Measurements from ENCODE around the gene PRDX6. TPM values are rescaled to one million over a fixed set of nuclear protein-coding genes. Genes with fewer than 3 reads are reported as not detected.
"Not testable (repeated sequence)": the region's sequence is repeated elsewhere in the genome, so short reads cannot be mapped to it uniquely, and the experiment has no call there.

Gene PRDX6
- polyA plus RNA-seq, 1 donor: 561 TPM

DNA sequence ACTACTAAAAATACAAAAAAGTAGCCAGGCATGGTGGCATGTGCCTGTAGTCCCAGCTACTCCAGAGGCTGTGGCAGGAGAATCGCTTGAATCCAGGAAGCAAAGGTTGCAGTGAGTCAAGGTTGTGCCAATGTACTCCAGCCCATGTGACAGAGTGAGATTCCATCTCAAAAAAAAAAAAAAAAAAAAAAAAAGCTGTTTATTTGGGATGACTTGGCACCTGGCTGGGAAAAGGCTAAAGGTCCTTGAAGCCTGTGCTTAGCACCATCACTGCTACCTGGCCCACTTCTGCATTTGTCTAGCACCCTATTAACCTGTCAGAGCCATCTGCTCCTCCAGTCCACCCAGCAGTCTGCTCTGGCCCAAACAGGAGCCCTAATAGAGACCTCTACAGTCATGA, 25.0 kb downstream of the PRDX6 start:
- DNase-seq: no peak

DNA sequence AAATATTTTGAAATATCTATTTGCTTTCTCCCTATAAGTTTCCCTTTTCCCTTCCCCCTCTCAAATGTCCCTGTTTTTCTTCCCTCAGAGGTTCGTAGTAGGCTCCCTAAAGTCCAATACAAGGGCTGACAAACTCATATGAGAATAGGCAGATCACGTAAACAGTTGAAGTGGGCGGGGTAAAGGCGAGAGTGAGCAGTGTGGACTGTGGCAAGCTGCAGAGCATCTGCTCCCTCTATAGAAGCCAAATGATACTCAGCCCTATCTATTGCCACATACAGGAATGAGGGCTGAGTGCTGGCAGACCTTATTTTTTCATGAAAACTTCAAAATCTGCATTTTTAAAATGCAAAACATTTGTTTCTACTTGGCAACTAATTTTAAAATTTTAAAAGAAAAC, 26.3 kb downstream of the PRDX6 start:
- no peak for DNase-seq

DNA sequence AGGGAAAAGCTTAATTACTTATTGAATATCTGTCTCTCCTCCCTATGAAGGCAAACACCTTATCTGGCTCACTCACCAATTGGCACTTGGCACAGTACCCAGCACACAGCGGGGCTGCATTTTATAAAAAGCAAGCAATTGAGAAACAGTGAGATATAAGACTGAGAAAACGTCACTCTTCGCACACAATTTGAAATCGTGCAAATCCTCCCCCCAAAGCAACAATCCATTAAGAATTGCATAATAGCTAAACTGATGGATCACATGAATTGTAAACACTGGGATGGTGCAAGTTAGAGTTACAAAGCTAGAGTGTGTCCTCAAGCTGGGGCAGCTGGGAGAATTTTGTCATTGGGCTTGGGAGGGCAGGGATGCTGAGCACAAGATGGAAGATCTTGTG, 27.1 kb downstream of the PRDX6 start:
- no peak for DNase-seq

DNA sequence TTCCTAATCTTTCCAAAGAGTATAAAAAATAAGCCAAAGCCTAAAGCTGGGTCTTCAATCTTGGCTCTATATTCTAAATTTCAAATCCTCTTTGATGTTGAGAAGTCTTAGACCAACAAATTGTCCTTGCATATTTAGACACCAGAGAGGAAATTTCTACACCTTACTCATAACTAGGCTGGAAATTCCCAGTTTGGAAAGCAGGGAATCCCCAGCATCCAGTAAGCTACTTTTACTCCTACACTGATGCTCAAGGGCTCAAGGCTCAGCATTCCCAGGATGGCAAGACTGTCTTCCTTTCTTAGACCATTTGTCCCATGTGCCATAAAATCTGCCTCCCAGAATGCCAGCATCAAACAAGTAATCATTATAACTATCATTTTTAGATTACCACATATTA, 28.3 kb downstream of the PRDX6 start:
- no peak for DNase-seq

DNA sequence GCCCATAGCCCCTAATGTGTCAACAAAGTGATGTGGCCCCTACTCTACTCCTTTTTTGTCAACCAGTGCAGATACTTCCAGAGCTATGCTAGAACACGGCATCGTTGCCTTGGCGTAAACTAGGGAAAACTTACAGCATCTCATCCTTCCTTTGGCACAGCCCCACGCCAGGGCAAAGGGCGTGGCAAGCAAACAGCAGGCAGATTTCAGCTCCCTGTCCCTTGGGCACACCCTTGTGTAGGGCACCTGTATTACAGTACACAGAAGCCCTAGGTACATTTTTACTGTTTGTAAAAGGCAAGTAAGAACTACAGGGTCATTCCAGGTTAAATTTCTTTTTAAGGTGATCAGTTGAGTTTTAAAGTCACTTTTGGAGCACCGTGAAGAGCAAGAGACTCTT, 29.3 kb downstream of the PRDX6 start:
- DNase-seq: no peak

DNA sequence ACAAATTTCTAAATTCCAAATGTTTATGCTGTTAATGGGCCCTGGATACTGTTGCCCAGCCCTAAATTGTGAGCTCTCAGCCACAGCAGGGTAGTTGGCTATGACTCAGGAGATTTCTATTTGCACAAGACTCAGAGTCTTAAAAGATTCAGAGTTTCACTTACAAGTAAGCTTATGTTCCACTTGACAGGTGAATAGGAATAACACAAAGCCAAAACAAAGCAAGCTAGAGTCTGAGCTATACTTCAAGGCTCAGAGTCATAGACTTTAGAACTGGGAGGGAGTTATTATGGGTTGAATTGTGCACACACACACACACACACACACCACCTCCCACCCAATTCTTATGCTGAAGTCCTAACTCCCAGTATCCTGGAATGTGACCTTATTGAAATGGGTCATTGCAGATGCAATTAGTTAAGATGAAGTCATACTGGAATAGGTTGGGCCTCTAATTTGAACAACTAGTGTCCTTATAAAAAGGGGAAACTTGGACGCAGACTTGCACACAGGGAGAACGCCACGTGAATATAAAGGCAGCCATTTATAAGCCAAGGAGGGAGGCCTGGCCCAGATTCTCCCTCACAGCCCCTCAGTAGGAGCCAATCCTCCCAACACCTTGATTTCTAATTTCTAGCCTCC, 30.2 kb downstream of the PRDX6 start:
- no peak for DNase-seq

DNA sequence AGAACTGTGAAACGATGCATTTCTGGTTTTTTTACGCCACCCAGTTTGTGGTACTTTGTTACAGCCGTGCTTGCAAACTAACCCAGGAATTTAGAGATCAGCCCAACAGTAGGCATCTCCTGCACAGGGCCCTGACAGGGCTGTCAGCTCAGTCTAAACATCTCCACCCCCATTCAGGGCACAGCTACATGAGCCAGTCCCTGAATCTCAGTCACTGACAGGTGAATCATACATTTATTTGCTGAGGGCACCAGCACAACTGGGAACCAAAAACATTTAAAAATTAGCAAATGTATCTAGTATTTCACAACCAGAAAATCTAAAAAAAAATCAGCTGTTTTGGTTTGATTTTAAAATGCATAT, 30.7 kb downstream of the PRDX6 start:
- DNase-seq: no peak

DNA sequence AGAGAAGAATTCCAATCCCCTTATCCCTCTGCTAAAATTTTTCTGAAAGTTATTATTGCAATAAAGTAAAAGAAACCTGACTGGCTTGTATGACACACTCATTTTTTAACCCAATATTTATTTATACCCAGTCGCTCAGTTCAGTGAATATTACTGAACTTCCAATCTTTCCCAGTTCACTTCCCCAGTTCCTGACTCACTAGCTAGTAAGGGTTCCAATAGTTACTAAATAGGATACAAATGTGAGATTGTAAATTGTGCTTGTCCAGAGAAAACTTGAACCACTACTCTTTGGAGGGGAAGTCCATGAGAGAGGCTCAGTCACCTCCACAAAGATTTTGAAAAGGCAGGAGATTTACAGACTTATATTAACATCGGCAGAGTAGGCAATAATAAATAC, 31.4 kb downstream of the PRDX6 start:
- DNase-seq: no peak

DNA sequence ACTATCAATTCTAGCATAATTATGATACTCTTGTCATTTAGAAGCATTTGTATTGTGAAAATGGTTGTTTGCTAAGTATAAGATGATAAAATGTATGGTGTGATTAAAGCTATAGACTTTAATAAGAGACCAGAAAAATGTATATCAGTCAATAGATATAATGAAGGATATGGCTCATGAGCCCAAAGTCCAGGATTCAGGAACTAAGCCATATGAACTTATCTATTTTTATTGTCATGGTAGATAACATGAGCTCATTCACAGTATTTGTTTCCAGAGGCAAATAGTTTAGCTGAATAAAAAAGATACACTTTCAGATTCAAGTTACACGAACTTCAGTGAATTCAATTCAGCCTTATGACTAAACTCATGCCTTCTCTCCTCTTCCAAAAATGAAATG, 32.7 kb downstream of the PRDX6 start:
- no peak for DNase-seq

DNA sequence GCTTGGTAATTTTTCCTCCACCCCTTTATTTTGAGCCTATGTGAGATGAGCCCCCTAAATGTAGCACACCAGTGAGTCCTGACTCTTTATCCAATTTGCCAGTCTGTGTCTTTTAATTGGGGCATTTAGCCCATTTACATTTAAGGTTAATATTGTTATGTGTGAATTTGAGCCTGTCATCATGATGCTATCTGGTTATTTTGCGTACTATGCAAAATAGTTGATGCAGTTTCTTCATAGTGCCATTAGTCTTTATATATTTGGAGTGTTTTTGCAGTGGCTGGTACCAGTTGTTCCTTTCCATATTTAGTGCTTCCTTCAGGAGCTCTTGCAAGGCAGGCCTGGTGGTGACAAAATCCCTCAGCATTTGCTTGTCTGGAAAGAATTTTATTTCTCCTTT, 37.4 kb downstream of the PRDX6 start:
- not testable (repeated sequence) for DNase-seq

DNA sequence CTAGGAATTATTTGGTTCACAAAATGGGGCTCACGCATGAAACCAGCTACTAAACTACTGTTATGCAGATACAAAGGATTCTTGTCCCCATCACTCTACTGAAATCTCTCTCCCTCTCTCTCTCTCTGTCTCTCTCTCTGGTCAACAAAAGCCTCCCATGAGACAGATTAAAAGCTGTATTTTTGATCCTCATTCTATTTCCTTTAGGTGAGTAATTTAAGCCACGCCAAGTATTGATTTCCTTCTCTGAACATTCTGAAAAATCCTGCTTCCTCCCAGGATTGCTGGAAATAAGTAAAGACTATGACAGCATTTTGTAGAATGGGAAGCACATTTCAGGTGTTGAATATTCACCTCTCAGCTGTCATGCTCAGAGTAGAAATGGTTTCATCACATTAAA, 43.7 kb downstream of the PRDX6 start:
- DNase-seq: no peak

DNA sequence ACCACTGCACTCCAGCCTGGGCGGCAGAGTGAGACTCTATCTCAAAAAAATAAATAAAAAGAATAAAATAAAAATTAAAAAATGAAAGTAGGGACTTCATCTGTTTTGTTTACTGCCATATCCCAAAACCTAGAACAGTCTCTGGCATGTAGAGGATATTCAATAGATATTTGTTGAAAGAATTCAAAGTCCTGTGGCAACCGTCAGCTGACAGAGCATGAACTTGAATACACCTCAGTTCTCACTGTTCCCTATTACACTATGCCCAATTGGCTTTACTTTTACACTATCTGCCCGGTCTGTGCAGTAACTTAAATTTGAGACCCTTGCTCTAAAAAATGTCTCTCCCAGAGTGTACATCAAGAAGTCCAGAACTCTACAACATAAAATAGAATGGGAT, 46.2 kb downstream of the PRDX6 start:
- no peak for DNase-seq

DNA sequence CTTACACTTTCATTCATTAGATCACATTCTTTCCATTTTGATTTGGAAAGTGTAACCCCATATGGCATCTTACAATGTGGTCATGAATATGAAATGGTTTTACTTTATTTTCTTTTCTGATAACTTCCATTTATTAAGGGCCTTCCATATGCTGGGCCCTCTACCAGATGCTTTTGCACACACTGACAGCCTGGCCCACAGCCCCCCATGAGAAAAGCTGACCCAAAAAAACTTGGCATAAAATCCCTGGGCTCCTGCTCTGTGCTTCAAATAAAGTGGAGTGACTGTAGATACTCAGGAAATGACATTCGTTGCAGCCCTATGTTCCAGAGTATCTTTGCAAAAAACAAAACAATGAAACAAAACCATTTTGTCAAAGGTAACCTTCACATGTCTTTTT, 48.8 kb downstream of the PRDX6 start:
- no peak for DNase-seq

DNA sequence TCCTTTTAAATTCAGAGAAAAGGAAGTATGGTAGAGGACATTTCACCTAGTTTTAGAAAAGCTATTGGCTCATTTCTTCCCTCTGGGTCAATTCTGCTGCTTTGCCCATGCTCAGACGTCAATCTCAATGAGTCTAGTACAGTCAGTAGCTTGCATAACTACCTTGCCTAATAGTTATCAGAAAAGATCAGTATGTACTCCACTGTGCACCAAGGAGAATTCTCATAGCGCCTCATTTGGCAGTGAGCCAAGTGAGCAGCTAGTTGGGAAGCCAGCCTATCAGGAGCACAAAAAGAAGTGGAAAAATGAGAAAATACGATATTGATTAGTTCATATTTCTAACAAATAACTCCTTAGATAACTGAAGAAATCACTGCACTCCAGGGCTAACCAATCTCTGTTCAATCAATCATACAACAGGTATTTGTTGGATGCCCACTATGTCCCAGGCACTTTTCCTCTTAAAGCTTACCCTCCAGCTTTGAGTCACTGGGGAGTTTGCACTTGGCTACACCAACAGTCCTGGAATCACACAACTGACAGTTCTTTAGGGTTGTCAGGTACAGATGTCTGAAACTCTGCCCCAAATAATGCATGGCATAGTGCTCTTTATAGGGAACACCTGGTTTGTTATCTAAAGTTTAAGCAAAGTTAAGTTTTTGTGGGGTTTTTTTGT, 50.2 kb downstream of the PRDX6 start:
- DNase-seq: no peak

DNA sequence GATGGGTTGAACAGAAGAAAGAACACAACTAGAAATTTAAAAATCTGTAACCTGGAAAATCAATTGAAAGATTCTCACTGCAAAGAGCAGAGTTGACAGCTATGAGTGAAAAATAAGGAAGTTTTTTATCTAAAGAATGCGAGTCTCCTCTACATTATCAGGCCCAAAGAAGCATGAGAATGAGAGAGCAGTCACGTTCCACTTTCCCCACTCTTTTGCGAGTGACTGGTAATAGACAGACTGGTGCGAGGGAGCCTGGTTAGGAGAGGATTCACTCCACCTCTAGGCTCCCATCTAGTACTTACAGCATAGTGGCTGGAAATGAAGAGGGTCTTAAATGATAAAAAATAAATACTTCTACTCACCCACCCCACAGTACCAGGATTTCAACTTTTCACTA, 52.0 kb downstream of the PRDX6 start:
- no peak for DNase-seq

DNA sequence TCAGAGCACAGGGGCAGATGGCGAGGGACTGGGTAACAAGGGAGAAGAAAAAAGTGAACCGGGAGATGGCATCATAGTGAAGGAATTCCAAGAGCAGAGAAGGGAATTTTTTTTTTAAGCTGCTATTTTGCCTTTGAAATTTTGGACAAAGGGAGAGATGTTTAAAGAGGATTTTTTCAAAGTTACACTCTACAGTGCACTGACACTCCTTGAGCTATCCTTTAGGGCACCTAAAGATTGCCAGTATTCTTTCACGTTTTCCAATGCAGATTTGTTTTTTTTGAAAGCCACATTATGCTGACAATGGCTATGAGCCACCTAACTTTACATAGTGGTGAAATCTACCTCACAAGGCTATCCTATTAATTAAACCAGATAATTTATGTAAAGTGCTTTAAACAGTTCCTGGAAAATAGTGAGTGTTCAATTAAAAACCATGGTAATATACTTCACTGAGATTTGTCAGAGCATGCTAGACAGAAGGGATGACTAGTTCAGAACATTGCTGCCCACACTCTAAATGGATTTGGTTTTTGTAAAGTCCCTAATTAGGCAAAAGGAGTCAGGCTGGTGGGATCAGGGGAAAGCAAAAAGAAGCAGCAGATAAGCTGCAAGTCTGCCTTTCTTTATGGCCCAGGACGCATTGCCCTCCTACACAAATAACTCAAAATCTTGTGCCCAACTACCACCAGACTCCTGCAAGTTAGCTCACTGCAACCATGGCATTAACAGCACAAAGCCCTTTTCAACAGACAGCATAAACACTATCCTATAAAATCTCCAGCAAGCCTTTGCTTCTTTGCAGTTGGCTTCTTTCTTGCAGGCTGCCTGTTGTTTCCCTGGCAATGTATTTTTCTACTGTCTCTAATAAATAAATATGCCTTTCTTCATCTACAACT, 53.9 kb downstream of the PRDX6 start:
- no peak for DNase-seq

DNA sequence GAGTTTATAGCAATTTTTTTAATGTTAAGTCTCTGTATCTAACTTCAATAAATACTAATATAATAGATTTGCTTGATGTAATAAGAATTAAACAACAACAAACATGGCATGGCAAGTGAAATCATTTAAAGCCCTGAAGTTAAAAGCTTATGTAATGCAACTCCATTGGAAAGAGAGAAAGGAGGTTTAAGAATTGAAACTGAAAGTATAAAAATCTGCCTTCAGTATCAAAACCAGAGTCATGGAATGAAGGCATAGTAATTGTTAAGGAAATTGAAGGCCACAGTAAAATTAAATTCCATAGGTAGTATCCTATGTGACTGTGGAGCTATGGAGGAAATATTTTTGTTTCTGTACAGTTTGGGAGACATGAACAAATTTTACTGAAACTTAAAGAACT, 55.1 kb downstream of the PRDX6 start:
- no peak for DNase-seq

DNA sequence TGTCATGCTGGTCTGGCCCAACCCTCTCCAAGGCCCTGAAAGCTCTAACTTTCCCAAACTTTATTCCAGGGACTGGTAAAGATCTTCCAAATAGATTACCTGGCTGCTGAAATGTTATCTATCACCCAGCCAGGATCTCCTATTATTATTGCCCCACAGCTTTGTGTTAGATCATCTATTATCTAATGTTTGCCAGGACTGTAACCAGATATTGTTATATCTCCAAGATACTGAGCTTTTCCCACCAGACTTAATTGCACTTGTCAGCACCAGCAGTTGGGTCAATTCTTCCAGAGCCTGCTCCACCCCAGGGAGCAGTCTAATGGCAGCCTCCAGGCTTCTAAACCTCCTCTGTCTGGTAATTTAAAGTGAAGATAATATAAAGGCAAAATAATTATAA, 59.1 kb downstream of the PRDX6 start:
- DNase-seq: no peak

Other genes starting within 250 kb of the PRDX6 start
- gene SLC9C2, start 125.7 kb downstream of the PRDX6 start, polyA plus RNA-seq (ENCODE audit: insufficient read length): not detected
- gene TEX50, start 158.0 kb downstream of the PRDX6 start, polyA plus RNA-seq (ENCODE audit: insufficient read length): not detected
- gene ANKRD45, start 192.5 kb downstream of the PRDX6 start, polyA plus RNA-seq (ENCODE audit: insufficient read length): 0.31 TPM
- gene KLHL20, start 237.6 kb downstream of the PRDX6 start, polyA plus RNA-seq (ENCODE audit: insufficient read length): 21.5 TPM

All from hindlimb muscle (tissue), 1 donor.